Epithelial cell of prostate (primary cell): ENCODE data around the gene TSC22D2.

Source experiments
- DNase-seq: peaks from one replicate; pipeline ENCODE4 v3.0.0-alpha.2; 2011; ENCODE audit warnings: low read depth, low spot score
- H3K27ac ChIP-seq: fragments of 450-650 bp; 2 replicates; pipeline ENCODE4 v1.5.1; 2017; ENCODE audit warnings: mild to moderate bottlenecking

The TSC22D2 gene

GRCh38 chr3:150408221-150409124, at the start of gene TSC22D2:
TSS of gene TSC22D2 (plus strand) at chr3:150408298. CDS start at chr3:150409351, 1,053 bp downstream.
- peak; percentile 64 for DNase-seq
- peak within 1 kb of the TSS; percentile 99 for H3K27ac ChIP-seq

- H3K27ac ChIP-seq, result peak overlapping the region; percentile 23
- DNase-seq, result no peak
Measured at GRCh38 chr3:150359381-150359780, 48.7 kb upstream of the TSC22D2 start.

DNA sequence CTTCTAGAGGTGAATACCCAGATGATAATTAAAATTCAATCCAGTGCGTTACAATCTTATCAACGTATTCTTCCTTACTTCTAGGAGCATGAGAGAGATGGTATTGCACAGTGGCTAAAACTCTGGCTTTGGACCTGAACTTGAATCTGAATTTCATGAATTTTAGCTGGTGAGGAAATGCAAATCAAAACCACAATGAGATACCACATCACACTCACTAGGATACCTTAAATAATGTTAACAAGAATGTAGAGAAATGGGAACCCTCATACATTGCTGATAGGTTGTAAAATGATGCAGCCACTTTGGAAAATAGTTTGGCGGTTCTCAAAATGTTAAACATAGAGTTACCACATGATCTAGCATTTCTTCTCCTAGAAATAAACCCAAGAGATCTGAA, 47.1 kb upstream of the TSC22D2 start:
- peak overlapping the region; percentile 94 for H3K27ac ChIP-seq
- no peak for DNase-seq

DNA sequence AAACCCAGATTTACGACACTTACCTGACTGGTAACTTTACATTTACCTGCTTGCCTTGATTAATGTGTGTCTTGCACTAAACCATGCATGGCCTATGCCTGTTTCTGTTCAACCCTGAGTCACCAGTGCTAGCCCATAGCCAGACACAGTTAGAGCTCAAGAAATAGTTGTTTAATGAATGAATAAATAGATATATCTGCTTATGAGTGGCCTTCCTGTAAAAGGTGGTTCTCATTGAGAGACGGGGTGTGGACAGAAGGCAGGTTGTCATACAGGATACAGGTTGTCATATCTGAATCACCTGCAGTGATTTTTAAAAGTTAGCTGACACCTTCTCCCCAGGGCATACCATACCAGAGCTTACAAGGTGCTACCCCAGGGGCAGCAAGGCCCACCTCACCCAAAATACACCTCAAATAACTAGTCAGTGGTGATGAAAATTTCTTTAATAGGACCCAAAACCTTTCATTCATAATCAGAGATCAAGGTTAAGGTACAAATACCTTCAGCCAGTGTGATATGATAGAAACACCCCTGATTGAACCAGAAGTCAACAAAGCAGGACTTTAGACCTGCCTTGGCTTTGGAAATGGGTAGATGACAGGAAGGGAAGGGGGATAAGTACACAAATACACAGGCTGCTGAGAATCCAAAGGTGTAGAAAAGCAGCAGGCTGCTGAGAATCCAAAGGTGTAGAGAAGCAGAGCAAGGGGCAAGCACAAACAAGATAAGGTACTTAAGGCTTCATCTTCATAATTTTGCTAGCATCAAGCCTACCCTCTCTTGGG, 45.4 kb upstream of the TSC22D2 start:
- DNase-seq, result peak; percentile 90
- peak overlapping the region; percentile 94 for H3K27ac ChIP-seq

GRCh38 chr3:150363420-150363819, 44.7 kb upstream of the TSC22D2 start:
- no peak for DNase-seq
- H3K27ac ChIP-seq, result peak overlapping the region; percentile 94

DNA sequence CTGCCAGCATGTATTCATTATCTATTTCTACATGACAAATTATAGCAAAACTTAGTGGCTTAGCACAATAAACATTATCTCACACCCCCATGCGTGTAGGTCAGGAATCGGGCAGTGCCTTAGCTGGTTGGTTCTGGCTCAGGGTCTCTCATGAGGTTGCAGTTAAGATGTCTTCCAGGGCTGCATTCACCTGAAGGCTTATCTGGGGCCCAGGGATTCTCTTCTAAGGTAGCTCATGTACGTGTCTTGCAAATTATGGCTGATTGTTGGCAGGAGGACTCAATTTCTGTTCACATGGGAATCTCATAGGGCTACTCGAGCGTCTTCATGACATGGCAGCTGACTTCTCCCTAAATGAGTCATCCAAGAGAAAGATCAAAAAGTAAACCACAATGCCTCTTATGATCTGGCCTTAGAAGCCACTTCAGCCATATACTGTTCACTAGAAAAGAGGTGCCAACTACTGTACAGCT, 42.9 kb upstream of the TSC22D2 start:
- peak overlapping the region; percentile 71 for H3K27ac ChIP-seq
- DNase-seq, result no peak

DNA sequence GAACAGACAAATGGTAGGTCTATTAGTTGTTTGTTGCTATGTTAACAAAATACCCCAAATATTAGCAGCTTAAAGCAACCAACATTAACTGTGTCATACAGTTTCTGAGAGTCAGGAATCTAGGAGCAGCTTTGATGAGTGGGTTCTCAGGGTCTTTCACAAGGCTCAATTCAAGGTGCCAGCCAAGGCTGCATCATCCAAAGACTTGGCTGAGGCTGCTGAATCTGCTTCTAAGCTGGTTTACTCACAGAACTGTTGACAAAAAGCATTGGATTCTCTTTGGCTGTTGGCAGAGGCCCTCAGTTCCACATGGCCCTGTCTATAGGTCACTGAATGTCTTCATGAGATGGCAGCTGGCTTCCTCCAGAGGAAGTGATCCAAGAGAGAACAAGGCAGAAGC, 40.3 kb upstream of the TSC22D2 start:
- H3K27ac ChIP-seq, result peak overlapping the region; percentile 20
- DNase-seq, result no peak

GRCh38 chr3:150370122-150370602, 37.9 kb upstream of the TSC22D2 start:
- H3K27ac ChIP-seq, result peak overlapping the region; percentile 98
- DNase-seq, result peak; percentile 89

DNA sequence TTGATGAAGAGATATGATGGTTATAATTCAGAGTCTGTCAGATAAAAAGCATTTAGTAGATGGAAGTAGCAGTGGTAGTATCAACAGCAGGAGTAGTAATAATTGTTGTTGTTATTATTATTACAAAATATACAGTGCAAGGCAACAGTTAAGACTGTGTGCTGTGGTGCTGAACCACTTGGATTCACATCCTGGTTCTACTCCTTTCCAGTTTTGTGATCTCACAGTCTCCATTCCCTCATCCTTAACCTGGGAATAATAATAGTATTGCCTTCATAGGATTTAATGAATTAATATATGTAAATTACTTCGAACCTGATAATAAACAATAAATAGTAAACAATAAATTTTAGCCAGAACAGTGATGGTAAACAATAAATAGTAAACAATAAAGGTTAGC, 37.1 kb upstream of the TSC22D2 start:
- peak overlapping the region; percentile 98 for H3K27ac ChIP-seq
- no peak for DNase-seq

DNA sequence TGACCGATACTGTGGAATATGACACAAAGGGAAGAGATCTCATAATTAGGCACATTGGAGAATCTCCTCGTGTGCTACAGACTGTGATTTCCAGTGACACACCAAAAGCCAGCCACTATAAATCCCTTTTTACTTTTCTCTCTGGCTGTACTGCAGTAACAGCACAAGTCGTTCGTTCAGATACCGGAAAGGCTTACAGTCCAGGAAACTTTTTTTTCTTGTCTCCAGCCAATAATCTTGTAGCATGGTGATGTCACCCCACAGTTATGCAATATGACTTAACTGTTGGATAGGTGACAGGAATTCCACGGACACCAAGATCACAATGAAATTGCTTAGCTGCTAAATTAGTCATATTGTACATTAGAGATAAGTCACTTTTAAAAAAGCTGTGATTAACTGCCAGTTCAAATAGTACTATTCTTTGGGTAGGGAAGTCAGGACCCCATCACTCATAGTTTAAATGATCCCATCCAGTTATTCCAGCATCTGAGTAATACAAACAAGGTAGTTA, 36.3 kb upstream of the TSC22D2 start:
- peak overlapping the region; percentile 98 for H3K27ac ChIP-seq
- DNase-seq, result peak; percentile 98

GRCh38 chr3:150372320-150372719, 35.8 kb upstream of the TSC22D2 start:
- no peak for DNase-seq

DNA sequence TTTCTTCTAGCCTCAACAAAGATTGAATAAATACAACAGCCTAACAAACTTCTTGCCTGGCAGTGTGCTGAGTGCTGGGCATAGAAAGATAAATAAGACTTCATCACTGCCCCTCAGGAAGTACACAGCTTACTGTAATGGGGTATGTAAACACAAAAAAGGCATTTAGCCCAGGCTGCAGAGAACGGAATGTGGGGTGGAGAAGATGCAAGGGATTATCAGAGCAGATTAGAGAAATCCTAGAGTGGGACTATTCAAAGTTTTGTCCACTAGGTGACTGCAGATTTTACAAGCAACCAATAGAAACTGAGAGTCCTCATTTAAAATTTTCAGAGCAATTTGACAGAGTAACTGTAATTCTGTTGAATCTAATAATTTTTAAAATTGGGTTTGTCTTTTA, 35.4 kb upstream of the TSC22D2 start:
- DNase-seq, result no peak
- peak overlapping the region; percentile 98 for H3K27ac ChIP-seq

More at GRCh38 chr3:150372320-150372719, 35.8 kb upstream of the TSC22D2 start:
- peak overlapping the region; percentile 98 for H3K27ac ChIP-seq

GRCh38 chr3:150373234-150373875, 34.7 kb upstream of the TSC22D2 start:
- H3K27ac ChIP-seq, result no peak overlapping the region
- no peak for DNase-seq

DNA sequence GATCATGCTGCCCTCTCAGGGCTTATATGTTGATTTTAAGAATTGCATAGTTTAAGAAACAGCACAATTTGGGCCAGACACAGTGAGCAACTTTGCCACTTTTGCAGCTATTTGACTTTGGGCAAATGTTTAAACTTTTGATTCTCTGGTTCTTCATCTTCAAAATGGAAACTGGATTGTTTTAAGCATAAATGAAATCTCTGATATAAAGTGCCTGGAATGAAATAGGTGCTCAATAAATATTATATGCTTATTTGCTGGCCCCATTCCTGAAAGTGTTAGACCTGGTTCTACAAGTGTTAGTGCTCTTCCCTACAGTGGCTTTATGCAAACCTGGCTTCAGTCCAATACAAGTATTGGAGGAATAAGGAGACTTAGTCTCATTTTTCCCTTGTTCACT, 33.1 kb upstream of the TSC22D2 start:
- no peak overlapping the region for H3K27ac ChIP-seq
- no peak for DNase-seq

GRCh38 chr3:150376001-150376848, 31.9 kb upstream of the TSC22D2 start:
- DNase-seq, result no peak
- peak overlapping the region; percentile 17 for H3K27ac ChIP-seq

DNA sequence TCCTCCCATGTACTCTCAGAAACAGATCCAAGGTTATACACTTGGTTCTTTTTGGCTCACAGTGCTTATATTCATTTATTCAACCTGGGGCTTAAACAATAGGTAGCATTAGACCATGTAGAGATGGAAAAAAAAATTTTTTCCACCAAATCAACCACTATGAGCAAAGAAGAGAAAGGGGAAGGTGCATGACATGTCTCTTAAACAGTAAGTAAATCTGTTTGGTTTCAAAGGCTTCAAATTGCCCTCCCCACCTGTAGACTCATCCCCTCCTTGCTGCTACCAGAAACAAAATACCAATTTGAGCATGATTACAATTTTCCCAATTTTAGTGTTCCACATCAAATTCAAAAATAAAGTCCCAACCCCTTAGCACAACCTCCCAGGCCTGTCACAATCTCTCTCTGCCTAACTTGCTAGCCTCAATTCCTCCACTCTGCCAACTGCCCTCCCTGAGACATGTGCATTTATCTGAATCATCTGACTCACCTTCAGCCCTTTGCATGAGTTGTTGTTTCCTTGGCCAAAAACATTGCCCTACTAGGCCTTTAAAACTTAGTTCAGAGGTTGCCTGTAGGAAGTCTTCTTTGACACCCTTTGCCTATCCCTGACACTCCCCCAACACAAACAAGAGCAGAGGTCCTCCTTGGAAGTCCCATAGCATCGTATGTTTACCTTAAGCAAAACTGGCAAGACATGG, 30.3 kb upstream of the TSC22D2 start:
- H3K27ac ChIP-seq, result no peak overlapping the region
- no peak for DNase-seq

DNA sequence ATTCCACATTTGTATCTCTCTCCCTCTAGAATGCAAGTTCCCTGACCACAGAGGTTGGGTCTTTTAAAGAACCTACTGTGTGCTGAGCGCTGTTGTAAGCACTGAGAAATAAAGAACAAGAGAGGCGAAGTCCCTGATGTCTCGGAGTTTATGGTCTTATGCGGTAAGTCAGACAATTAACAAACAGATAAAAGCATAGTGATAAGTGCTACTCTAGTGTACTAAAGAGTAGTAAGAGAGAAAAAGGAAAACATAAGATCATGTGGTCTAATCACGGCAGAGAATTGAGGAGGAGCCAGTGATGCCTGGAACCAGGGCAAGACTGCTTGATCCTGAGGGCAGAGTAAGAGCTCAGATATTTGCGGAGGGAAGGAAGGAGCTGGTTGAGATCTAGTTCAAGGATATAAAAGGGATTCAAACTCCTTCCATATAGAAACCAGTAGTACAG, 29.8 kb upstream of the TSC22D2 start:
- no peak overlapping the region for H3K27ac ChIP-seq
- no peak for DNase-seq

DNA sequence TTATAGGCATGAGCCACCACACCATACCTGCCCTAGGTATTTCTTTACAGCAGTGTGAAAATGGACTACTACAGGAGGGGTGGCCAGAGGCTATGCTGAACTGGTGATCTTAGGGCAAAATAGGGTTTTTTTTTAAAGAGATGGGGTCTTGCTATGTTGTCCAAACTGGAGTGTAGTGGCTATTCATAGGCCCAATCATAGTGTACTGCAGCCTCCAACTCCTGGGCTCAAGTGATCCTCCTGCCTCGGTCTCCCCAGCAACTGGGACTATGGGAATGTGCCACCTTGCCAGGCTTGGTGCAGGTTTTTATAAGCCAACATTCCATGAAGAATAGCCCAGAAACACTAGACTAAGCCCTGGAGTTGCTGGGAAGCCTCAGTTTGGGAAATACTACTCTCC, 28.6 kb upstream of the TSC22D2 start:
- H3K27ac ChIP-seq, result no peak overlapping the region
- DNase-seq, result no peak
